Adipocyte (in vitro differentiated cells): ENCODE data around the gene CCDC50.
A peak's percentile ranks its signal among the peaks of the same experiment; 100 is the strongest.

Experiments
- DNase-seq: peaks from one replicate; pipeline ENCODE4 v3.0.0-alpha.2; 2015; ENCODE audit warnings: low read depth
- H3K27me3 ChIP-seq: replicated peaks from 2 replicates; pipeline ENCODE4 v1.7.0; 2013; ENCODE audit warnings: mild to moderate bottlenecking, low read length, moderate library complexity; ENCODE audit not compliant: control insufficient read depth, insufficient read depth
- H3K36me3 ChIP-seq: 2 replicates; pipeline ENCODE4 v1.7.0; 2013; ENCODE audit warnings: low read length, mild to moderate bottlenecking, moderate library complexity; ENCODE audit not compliant: control insufficient read depth, insufficient read depth, severe bottlenecking
- H3K4me1 ChIP-seq: 2 replicates; pipeline ENCODE4 v1.7.0; 2013; ENCODE audit warnings: mild to moderate bottlenecking, low read length, moderate library complexity; ENCODE audit not compliant: control insufficient read depth, insufficient read depth
- H3K4me3 ChIP-seq: 2 replicates; pipeline ENCODE4 v1.7.0; 2013; ENCODE audit warnings: mild to moderate bottlenecking, low read length, moderate library complexity
- H3K9ac ChIP-seq: 2 replicates; pipeline ENCODE4 v1.7.0; 2013; ENCODE audit warnings: mild to moderate bottlenecking, low read length, moderate library complexity
- H3K9me3 ChIP-seq: 2 replicates; pipeline ENCODE4 v1.7.0; 2013; ENCODE audit warnings: mild to moderate bottlenecking, low read length, moderate library complexity; ENCODE audit not compliant: control insufficient read depth

The CCDC50 gene

DNA sequence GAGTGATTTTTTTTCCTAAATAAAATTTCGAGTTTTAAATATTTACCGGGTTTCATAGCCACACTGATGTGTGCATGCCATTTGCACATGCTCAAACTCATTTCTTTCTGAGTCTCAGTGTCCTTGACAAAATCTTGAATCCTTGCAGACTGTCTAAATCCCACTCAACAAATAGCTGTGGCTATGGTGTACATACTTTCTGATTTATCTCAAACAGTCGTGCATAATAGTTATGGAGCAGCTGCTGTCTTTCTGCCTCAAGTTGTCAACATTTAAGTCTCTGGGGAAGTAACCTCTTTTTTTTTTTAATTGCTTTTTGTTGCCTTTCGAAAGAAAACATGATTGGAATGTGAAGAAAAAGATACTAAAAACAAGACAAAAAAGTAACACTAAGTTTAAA, 53.9 kb downstream of the CCDC50 start:
- Histone ChIP-seq H3K9ac (peak overlapping the region; percentile 61), H3K9me3 (no peaks in the 10 kb centered on the region), H3K27me3 (no peaks in the 10 kb centered on the region), H3K4me3 (peak overlapping the region; percentile 21), H3K4me1 (peaks cover 47% of the 10 kb centered on the region), H3K36me3 (peaks cover 39% of the 10 kb centered on the region)
- DNase-seq: peak; percentile 63

DNA sequence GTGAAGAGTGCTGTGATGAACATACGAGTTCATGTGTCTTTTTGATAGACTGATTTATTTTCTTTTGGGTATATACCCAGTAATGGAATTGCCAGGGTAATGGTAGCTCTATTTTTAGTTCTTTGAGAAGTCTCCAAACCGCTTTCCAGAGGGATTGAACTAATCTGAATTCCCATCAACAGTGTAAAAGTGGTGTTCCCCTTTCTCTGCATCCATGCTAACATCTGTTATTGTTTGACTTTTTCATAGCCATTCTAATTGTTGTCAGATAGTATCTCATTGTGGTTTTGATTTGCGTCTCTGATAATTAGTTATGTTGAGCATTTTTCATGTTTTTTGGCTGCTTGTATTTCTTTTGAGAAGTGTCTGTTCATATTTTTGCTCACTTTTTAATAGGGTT, 55.9 kb downstream of the CCDC50 start:
- DNase-seq: no peak
- no peak overlapping the region for H3K4me3 ChIP-seq
- H3K9me3 ChIP-seq: no peaks in the 10 kb centered on the region
- H3K4me1 ChIP-seq: peaks cover 32% of the 10 kb centered on the region
- no peak overlapping the region for H3K9ac ChIP-seq
- H3K36me3 ChIP-seq: peaks cover 49% of the 10 kb centered on the region
- H3K27me3 ChIP-seq: no peaks in the 10 kb centered on the region

GRCh38 chr3:191387441-191388077, 58.4 kb downstream of the CCDC50 start:
- DNase-seq: no peak
- Histone ChIP-seq H3K4me3 (no peak overlapping the region), H3K9me3 (no peaks in the 10 kb centered on the region), H3K9ac (no peak overlapping the region), H3K4me1 (peaks cover 21% of the 10 kb centered on the region), H3K36me3 (peaks cover 49% of the 10 kb centered on the region), H3K27me3 (no peaks in the 10 kb centered on the region)

DNA sequence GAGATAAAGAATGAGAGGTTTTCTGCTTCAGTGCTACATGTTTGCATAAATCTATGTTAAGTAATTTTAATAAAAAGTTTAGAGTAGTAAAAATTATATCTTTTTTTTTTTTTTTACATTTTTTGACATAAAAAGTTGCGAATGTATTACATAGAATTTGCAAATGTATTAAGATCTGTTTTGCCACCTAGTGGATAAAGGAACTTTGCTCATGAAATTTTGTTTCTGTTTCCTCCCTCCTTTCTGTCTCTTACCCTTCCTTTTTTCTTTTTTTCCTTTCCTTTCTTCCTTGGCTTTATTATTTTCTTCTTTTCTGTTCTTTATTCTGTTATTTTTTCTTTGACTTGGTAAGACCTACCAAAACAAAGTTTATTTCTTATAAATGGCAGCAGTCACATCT, 59.6 kb downstream of the CCDC50 start:
- Histone ChIP-seq H3K4me1 (peaks cover 8% of the 10 kb centered on the region), H3K27me3 (no peaks in the 10 kb centered on the region), H3K36me3 (peaks cover 36% of the 10 kb centered on the region), H3K9me3 (no peaks in the 10 kb centered on the region), H3K9ac (no peak overlapping the region), H3K4me3 (no peak overlapping the region)
- peak; percentile 30 for DNase-seq

DNA sequence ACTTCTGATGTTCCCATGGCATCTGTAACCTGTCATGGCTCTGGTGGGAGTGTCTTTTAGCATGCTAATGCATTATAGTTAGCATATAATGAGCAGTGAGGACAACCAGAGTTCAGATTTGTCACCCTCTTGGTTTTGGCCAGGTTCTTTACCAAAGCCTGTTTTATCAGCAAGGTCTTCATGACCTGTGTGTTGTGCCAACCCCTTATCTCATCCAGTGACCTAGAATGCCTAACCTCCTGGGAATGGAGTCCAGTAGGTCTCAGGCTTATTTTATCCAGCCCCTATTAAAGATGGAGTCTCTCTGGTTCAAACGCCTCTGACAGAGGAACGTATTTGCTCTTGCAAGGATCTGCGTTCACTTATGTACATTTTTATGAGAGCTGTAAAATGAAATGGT, 61.4 kb downstream of the CCDC50 start:
- H3K36me3 ChIP-seq: peaks cover 35% of the 10 kb centered on the region
- no peak overlapping the region for H3K4me3 ChIP-seq
- DNase-seq: no peak
- no peaks in the 10 kb centered on the region for H3K9me3 ChIP-seq
- H3K27me3 ChIP-seq: no peaks in the 10 kb centered on the region
- peaks cover 10% of the 10 kb centered on the region for H3K4me1 ChIP-seq
- no peak overlapping the region for H3K9ac ChIP-seq

GRCh38 chr3:191391861-191392808, 62.9 kb downstream of the CCDC50 start:
- DNase-seq: peak; percentile 43
- Histone ChIP-seq H3K36me3 (peaks cover 46% of the 10 kb centered on the region), H3K4me3 (no peak overlapping the region), H3K4me1 (peaks cover 10% of the 10 kb centered on the region), H3K9ac (no peak overlapping the region), H3K27me3 (no peaks in the 10 kb centered on the region), H3K9me3 (no peaks in the 10 kb centered on the region)

DNA sequence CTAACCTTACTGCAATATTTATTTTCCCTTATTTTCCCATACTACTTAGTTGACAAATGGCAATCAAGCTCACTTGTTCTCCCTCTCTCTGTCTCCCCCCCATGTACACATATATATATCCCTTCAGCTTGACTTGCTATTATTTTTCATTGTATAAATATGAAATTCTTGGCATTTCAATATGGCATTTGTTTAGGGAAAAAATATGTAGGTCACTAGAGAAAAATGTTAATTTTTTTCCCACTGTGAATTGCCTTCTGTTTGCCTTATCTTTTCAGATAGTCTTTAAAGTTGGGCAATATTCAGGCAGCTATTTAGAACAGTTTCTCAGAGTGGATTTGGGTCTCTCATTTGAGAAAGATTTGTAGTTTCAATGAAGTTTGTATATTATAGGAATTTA, 64.0 kb downstream of the CCDC50 start:
- Histone ChIP-seq H3K9me3 (no peaks in the 10 kb centered on the region), H3K27me3 (no peaks in the 10 kb centered on the region), H3K9ac (no peak overlapping the region), H3K4me1 (peaks cover 7% of the 10 kb centered on the region), H3K36me3 (peaks cover 48% of the 10 kb centered on the region), H3K4me3 (no peak overlapping the region)
- DNase-seq: peak; percentile 61

DNA sequence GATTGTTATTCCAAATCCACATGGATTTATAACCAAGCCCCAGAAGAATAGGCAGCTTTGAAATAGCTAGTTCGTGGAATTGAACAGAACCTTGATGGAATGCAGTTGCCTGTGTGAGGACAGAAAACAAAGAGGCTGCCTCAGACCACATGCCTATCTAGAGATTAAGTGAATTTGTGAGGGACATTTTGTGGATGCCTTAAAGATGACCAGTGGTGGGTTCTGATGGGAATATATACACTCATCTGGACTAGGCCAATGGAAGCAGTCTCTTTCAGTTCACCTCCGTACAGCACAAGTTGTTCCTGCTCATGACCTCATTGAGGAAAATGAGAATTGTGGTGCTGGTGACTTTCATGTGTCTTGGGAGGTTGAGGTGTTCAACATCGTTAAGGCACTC, 68.6 kb downstream of the CCDC50 start:
- H3K9me3 ChIP-seq: no peaks in the 10 kb centered on the region
- no peak overlapping the region for H3K9ac ChIP-seq
- no peak overlapping the region for H3K4me3 ChIP-seq
- peak; percentile 31 for DNase-seq
- H3K27me3 ChIP-seq: no peaks in the 10 kb centered on the region
- H3K4me1 ChIP-seq: peaks cover 2% of the 10 kb centered on the region
- peaks cover 23% of the 10 kb centered on the region for H3K36me3 ChIP-seq

- no peaks in the 10 kb centered on the region for H3K9me3 ChIP-seq
- DNase-seq: no peak
- H3K9ac ChIP-seq: no peak overlapping the region
- H3K27me3 ChIP-seq: no peaks in the 10 kb centered on the region
- peaks cover 2% of the 10 kb centered on the region for H3K4me1 ChIP-seq
- H3K36me3 ChIP-seq: peaks cover 23% of the 10 kb centered on the region
- no peak overlapping the region for H3K4me3 ChIP-seq
Observed at GRCh38 chr3:191398607-191399006, 69.4 kb downstream of the CCDC50 start.

- no peaks in the 10 kb centered on the region for H3K9me3 ChIP-seq
- DNase-seq: no peak
- peaks cover 23% of the 10 kb centered on the region for H3K36me3 ChIP-seq
- no peaks in the 10 kb centered on the region for H3K27me3 ChIP-seq
- peaks cover 2% of the 10 kb centered on the region for H3K4me1 ChIP-seq
- H3K4me3 ChIP-seq: no peak overlapping the region
- H3K9ac ChIP-seq: no peak overlapping the region
Observed at GRCh38 chr3:191399918-191400317, 70.7 kb downstream of the CCDC50 start.

- H3K9ac ChIP-seq: no peak overlapping the region
- H3K4me3 ChIP-seq: no peak overlapping the region
- no peaks in the 10 kb centered on the region for H3K4me1 ChIP-seq
- no peak for DNase-seq
- H3K36me3 ChIP-seq: peaks cover 11% of the 10 kb centered on the region
- no peaks in the 10 kb centered on the region for H3K9me3 ChIP-seq
- no peaks in the 10 kb centered on the region for H3K27me3 ChIP-seq
Observed at GRCh38 chr3:191401775-191402357, 72.7 kb downstream of the CCDC50 start.
